Endometrial microvascular endothelial cells (primary cell): ENCODE measurements around the gene TBCD. TPM values are rescaled to one million over a fixed set of nuclear protein-coding genes. Genes with fewer than 3 reads are reported as not detected.

Experiments used
- in situ Hi-C: cut with HindIII; loops from 2 replicates; pipeline ENCODE4 v1.10.0; 2017; ENCODE audit warnings: low sequenced_read_pairs, low pct_unique_long_range_greater_than_20kb; ENCODE audit errors: inconsistent ontology term
- total RNA-seq: library from RNA; depleted of rRNA; stranded (reverse); fragments of >200 nt; gene quantifications from one replicate; pipeline ENCODE4 v1.2.3, GENCODE V29; 2015; ENCODE audit errors: inconsistent ontology term

Gene TBCD
- 88.0 TPM for total RNA-seq

DNA sequence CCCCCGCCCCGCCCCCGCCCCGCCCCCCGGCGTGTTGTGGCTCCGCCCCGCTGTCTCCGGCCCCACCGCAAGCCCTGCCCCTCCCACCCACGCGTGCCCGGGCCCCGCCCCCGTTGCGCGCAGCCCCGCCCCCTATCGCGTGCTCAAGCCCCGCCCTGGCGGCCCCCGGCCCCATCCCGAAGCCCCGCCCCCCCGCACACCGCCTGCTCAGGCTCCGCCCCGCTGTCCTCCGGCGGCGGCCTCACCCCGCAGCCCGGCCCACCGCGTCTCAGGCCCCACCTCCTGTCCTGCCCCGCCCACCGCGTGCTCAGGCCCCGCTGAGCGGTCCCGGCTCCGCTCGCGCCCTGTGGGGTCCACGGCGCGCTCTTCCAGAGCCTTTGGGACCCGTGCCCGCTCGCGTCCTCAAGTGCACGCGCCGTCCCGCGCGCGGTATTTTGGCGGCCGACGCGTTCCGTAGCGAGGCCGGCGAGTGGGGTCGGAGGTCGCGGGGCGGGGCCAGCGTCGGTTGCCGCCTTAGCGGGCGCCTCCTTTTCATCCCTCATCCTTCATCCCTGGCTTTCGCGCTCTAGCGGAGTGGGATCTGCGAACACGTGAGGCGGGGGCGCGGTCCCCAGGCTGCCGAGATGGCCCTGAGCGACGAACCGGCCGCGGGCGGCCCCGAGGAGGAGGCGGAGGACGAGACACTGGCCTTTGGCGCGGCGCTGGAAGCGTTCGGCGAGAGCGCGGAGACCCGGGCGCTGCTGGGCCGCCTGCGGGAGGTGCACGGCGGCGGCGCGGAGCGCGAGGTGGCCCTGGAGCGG is at the start of gene TBCD:
Gene TBCD, plus strand, starts transcription at position 495 of the 800 bp plus-strand sequence. Its CDS starts 129 bp downstream, at position 624.
- in situ Hi-C loops = no loop called here

DNA sequence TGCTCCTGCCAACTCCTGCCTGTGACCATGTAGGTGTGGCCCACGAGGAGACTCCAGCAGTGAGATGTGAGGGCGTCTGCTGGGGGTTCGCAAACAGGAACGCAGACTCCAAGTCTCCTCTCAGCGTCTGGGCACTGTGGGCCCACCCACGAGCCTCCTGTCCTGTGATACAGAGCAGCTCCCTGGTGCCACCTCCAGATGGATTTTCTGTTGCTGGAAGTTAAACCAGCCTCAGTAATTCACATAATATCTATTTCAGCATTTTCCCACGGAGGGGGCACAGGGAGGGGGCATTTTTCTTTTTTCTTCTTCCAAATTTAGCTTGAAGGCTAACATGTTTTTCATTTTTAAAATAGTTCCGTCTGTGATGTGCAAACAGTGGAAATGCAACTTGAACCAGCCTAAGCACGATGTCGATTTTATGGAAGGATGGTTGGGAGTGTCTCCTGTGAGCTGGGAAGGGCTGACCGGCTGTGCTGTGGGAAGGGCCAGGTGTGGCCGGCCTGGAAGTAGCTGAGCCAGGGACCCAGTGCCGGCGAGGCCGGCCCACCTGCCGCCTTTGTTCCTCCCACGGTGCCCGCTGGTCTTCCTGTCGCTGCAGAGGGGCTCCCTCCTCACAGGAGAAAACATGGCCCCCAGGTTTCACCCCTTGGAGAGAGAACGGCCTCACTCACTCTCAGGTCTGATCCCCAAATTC is 49.5 kb upstream of the TBCD start:
- in situ Hi-C loops = no loop called here

DNA sequence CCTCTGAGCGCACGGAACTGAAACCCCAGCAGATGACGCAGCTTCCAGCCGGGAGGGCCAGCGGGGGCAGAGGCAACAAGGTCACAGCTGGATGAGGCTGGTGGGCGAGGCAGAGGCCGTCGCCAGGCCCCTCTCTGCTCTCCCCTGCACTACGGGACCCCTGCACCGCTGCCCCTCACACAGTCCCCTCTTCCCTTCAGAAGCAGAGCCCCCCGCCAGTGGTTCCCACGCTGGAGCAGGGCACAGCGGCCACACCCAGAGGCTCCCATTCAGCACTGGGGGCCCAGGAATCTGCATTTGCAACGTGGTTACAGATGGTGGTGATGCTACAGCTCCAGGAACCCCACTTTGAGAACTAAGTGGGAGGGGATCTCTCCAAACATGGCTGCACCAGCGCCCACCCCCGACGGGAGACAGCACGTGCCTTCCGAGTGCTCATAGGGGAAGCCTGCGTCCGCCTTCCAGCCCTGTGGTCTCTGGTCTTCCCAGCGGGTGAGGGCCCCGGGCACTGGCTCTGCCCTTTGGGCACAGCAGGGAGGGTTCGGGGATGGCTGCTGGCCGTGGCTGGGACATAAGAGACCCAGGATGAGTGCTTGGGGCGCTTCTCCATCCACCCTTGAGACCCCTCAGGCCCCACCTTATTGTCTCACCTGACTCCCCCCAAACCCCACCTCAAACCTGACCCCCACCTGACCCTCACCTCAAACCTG is 48.7 kb upstream of the TBCD start:
- in situ Hi-C loops = no loop called here

DNA sequence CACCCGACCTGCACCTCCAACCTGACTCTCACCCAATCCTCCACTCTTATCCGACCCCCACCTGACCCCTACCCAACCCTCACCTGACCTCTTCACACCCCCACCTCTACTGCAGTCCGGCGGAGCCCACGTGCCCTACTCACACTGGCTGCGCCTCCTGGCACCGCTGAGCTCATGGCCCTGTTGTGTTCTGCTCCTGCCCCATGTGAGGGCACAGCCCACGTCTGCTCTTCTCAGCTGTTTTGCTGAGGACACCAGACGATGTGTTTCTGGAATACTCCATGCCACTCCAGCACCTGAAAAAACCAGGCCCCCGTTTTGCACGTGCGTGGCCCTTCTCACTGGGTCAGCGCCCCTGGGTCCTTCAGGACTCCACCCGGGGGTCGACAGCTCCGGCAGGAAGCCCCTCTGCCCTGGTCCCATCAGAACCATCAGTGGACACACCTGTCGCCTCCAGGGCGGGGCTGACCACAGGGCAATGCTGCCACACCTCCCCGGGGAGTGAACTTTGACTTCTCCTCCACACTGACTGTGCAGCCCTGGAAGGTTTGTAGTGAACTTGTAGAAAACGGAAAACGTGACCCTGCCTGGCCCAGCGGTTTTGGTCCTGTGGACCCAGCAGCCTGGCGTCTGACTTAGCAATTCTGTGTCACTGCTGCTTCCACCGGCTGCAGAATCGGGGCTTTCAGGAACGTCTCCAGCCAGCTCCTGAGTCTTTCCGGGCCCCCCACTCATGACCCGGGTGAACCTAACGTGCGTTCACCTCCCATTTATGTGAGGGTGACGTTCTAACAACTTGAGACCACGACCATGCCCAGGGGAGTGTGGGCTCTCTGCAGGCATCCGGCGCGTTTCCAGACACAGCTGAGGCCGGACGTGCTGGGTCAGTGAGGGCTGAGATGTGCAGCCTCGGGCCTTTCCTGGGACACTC is 47.7 kb upstream of the TBCD start:
- in situ Hi-C loops = no loop called here

DNA sequence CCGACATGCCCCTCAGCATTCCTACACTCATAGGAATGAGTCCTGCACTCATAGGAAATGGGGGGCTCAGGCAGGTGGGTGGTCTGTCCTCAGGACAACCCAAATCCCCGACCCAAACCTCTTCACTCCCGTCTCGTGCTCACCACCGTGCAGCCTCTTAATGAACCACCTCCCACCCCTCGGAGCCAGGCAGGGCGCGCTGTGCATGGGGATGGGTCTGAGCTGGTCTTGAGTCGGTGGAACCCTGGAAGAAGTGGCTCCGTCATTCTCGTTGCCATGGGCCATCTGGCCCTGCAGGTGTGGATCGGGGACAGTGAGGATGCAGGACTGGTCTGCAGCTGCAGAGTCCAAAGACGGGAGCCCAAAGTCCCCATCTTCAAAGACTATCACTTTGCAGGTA is 47.0 kb upstream of the TBCD start:
- in situ Hi-C loops = no loop called here

DNA sequence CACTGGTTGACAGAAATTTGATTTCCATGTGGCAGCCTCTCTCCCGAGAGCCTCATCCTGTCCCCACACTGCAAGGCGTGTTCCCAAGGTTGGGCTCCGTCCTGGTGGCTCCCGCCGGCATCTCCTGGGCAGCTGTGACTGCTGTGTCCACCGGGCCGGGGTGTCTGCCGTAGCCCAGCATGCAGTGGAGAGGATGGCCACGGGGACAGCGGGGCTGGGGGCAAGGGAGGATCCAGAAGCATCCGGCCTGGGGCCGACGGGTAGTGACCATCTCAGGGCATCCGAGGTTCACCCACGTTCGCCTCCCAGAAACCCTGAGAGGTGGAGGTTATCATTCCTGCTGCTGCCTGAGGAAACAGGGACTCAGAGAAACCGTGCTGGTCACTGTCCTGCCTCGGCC is 46.1 kb upstream of the TBCD start:
- in situ Hi-C loops = no loop called here

DNA sequence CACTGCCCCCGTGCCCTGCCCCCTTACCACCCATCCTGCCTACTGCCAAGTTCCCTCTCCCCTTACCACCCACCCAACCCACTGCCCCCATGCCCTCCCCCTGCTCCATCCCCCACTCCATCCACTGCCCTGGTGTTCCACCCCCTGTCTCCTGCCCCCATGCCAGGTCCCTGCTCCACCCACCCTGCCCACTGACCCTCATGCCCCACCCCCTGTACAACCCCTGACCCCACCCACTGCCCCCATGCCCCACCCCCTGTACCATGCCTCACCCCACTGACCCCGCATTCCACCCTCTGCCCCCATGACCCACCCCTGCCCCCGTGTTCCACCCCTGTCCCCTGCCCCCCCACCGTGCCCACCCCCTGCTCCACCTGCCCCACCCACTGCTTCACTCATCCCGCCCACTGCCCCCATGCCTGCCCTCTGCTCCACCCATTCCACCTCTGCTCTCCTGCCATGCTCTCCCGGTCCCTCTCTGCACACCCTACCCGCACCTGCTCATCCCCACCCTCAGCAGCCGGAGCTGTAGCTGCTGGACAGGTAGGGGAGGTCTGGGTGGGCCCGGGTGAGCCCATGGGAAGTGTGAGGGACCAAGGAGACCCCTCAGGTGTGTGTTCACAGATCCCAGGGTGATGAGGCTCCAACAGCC is 42.7 kb upstream of the TBCD start:
- in situ Hi-C loops = no loop called here

DNA sequence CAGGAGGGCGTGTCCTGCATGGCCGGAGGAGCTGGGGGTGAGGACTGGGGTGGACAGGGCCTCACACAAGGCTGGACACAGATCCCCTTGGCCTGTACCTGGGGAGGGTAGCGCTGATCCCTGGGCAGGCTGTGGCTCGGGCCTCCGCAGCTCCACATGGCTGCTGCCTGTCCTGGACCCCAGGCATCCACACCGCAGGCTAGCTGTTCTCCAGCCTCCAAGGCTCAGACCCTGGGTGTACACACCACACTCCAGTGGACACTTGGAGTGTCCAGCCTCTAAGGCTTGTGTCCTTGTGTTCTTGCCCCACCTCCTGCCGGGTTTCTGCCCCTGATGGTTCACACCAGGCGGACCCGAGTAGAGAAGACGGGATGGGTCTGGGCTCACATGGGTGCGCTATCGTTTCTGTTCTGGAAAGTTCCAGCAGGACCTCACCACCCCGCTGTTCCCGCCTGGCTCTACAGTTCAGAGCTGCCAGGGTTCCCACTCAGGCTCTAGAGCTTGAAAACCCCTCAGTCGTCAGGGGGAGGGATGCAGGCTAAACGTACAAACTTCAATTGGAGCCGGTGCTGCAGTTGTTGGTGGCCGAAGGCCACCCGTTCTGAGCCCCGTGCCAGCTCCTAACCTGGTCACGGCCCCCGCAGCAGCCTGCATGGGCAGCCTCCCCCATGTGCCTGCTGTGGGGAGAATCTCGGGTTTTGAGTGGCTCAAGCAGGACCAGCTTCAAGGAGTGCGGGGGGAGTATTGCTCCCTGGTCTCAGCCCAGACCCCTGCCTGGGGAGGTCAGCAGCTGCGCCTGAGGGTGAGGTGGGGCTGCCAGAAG is 42.0 kb upstream of the TBCD start:
- in situ Hi-C loops = no loop called here

DNA sequence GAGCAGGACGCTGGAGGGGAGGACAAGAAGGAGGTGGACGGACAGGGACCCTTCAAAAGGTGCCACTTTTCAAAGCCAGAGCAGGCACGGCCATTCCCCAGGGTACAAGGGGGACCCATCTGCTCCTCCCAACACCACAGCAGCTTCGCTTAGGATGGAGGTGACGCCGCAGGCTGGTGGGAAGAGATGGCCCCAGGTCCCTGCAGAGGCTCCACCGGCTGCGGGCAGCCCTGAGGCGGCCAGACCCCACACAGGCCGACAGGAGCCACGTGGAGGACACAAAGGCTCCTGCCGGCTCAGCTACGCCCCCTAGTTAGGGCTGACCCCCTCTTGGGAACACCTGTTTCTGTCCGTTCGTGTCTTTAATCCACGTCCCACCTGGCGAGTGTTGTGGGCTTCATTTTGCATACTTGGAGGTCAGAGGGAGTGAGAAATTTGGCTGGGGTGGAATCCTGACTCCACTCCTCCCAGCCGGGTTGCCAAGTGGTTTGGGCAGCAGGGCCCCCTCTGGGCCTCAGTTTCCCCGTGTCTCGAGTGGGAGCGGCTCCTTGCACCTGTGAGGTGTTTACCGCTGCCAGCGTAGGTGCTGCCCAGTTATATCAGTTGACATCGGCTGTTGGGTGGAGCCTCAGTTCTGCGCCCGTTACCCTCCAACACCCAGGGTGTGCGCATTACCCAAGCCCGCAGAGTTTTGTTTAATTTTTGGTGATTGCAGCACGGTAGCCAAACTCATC is 41.2 kb upstream of the TBCD start:
- in situ Hi-C loops = no loop called here

DNA sequence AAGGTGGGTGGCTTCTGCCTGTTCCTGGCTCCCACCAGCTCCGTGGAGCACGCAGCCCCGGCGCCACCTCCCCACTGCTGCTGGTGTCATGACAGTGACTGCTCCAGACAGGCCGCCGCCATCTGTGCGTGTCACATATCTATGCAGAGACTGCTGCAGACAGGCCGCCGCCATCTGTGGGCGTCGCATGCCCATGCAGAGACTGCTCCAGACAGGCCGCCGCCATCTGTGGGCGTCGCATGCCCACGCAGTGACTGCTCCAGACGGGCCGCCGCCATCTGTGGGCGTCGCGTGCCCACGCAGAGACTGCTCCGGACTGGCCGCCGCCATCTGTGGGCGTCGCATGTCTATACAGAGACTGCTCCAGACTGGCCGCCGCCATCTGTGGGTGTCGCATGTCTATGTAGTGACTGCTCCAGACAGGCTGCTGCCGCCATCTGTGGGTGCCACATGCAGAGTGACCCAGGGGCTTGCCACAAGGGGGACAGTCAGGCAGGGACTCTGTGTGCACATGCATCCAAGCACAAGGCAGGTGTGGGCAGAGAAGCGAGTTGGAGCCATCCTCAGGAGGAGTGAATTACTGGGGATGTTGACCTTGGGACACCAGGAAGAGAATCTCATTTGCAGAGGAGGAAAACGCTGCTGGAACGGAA is 38.7 kb upstream of the TBCD start:
- in situ Hi-C loops = no loop called here

DNA sequence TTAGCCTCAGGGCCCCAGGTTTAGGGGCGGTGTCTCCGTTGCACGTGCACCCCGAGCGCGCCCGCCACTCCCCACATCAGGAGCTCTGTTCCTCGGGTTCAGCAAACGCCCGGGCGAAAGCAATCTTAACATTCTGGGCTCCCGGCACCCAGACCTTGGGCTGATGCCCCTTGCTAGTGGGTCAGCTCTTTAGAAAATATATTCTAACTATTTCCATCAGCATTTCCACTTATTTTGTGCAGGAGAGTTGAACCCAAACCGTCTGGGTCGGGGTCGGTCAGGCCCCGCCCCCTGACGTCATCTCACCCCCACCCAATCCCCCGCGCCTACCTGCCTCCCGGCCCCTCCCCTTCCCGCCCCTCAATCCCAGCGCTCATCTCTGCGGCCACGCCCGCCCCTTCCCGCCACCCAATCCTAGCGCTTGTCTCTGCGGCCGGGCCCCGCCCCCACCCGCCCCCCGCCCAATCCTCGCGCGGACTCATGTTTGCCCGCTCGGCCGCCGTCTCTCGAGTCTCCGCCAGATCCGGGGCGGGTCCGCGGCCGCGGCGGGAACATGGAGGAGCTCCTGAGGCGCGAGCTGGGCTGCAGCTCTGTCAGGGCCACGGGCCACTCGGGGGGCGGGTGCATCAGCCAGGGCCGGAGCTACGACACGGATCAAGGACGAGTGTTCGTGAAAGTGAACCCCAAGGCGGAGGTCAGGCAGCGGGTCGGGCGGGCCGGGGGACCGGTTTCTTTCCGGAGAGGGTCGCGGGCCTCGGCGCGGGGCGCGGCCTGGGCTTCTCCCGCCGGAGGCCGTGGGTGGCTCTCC is 35.5 kb upstream of the TBCD start, which contains the start of gene FN3KRP:
Gene FN3KRP, plus strand, starts transcription at position 504 of the 808 bp plus-strand sequence. Its CDS starts 50 bp downstream, at position 554.
- in situ Hi-C loops = no loop called here

DNA sequence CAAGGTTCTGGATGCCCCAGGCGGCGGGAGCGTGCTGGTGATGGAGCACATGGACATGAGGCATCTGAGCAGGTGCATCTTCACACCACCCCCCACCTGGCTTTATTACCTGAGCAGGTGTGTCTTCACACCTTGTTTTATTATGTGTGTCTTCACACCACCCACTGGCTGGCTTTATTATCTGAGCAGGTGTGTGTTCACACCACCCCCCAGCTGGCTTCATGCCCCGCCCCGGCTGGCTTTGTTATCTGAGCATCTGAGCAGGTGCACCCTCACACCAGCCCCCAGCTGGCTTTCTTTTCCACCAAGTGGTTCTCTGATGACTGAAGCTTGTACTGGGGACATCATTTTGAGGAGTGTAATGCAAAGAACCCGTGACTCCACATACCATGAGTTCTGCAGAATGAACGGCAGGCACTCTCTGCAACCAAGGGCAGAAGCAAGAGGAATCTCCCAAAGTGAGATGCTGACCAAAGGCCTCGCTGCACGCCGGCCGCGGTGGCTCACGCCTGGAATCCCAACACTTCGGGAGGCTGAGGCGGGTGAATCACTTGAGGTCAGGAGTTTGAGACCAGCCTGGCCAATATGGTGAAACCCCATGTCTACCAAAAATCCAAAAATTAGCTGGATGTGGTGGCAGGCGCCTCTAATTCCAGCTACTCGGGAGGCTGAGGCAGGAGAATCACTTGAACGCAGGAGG is 32.7 kb upstream of the TBCD start:
- in situ Hi-C loops = no loop called here

DNA sequence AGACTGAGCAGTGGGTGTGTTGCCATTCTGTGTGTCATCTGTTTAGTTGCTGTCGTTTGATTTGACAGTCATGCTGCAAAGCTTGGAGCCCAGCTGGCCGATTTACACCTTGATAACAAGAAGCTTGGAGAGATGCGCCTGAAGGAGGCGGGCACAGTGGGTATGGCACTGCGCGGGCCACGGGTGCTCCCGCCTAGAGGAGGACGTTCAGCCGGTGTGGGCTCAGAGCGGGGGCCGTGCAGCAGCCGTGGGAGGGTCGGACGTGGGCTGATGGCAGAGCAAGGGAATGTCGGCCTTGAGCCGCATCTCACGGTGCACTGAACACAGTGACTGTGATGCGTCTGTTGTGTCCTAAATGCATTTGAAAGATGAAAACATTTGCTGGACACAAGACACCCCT is 31.7 kb upstream of the TBCD start:
- in situ Hi-C loops = no loop called here

DNA sequence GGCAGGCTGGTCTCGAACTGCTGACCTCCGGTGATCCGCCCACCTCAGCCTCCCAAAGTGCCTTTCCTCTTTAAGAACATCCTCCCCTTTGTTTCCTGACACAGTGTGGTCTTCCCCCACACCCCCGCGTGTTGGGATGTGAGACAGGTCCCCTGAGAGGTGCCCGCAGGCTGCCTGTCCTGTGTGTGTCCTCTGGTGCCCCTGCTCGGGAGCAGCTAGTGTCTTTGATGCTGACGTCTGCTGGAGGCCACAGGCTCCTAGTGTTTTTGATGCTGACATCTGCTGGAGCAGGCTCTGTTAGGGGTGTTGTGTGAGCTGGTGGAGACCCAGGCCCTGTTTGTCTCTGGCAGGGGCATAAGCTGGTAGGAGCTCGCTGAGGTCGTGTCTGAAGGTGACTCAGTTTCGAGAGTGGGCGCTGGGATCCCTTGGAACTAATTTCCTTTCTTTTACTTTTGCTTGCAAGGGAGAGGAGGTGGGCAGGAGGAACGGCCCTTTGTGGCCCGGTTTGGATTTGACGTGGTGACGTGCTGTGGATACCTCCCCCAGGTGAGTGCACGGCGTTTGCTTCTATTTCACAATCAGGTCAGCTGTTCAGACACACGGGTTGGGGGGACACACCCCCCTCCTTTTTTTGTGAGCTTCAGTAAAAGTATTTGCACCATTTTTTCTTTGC is 29.4 kb upstream of the TBCD start:
- in situ Hi-C loops = no loop called here
